IMR-90 (cell line): ENCODE measurements around the gene TMEM239. TPM values are rescaled to one million over a fixed set of nuclear protein-coding genes. Genes with fewer than 3 reads are reported as not detected.

ENCODE experiments used
- ATAC-seq: fragments of 200-7000 bp; cut with Tn5 transposase; 2 replicates; pipeline ENCODE4 v1.9.1; 2020; ENCODE audit warnings: low read depth, mild to moderate bottlenecking, moderate library complexity
- BruUV-seq: library from RNA; stranded (reverse); fragments of 400-500 nt; replicated peaks from 2 replicates; lab custom pipeline; 2021; lab: Mats Ljungman, UMichigan
- CTCF ChIA-PET: fragments of 300-600 bp; formaldehyde crosslinking; extraction: SDS; loops from one replicate; lab custom pipeline; 2021; ENCODE audit warnings: antibody characterized with exemption; lab: Yijun Ruan, JAX
- POLR2A ChIA-PET: fragments of 300-600 bp; sonication (Branson Sonifier 250); formaldehyde crosslinking; loops from one replicate; lab custom pipeline; 2022; ENCODE audit warnings: antibody characterized with exemption; ENCODE audit not compliant: unreplicated experiment; lab: Charles Lee
- DNase-seq: peaks from one replicate; pipeline ENCODE4 v3.0.0; 2013
- H2AFZ ChIP-seq: replicated peaks from 2 replicates; pipeline ENCODE3; 2013; ENCODE audit warnings: low read length, mild to moderate bottlenecking; ENCODE audit not compliant: poor library complexity
- H2AK5ac ChIP-seq: 2 replicates; pipeline ENCODE4 v1.6.1; 2013; ENCODE audit warnings: low read depth, low read length, inconsistent platforms
- H2AK9ac ChIP-seq: replicated peaks from 2 replicates; pipeline ENCODE3; 2013; ENCODE audit warnings: mild to moderate bottlenecking, low read depth, low read length, moderate library complexity; ENCODE audit not compliant: poor library complexity
- H2BK120ac ChIP-seq: 2 replicates; pipeline ENCODE4 v1.6.1; 2013; ENCODE audit warnings: low read depth, low read length, inconsistent platforms
- H2BK15ac ChIP-seq: 3 replicates; pipeline ENCODE4 v1.6.1; 2013; ENCODE audit warnings: low read depth, low read length, inconsistent platforms
- H2BK20ac ChIP-seq: 2 replicates; pipeline ENCODE4 v1.6.1; 2013; ENCODE audit warnings: low read depth, mild to moderate bottlenecking, inconsistent platforms, low read length, moderate library complexity
- H2BK5ac ChIP-seq: 2 replicates; pipeline ENCODE4 v1.6.1; 2013; ENCODE audit warnings: mild to moderate bottlenecking, low read depth, low read length, inconsistent platforms; ENCODE audit not compliant: poor library complexity, severe bottlenecking
- H3K14ac ChIP-seq: replicated peaks from 2 replicates; pipeline ENCODE4 v1.6.1; 2013; ENCODE audit warnings: low read depth, low read length, inconsistent platforms
- H3K18ac ChIP-seq: 2 replicates; pipeline ENCODE4 v1.6.1; 2013; ENCODE audit warnings: low read depth, low read length, control low read depth
- H3K23ac ChIP-seq: 2 replicates; pipeline ENCODE4 v1.6.1; 2013; ENCODE audit warnings: low read depth, low read length, inconsistent platforms
- H3K27ac ChIP-seq: 2 replicates; pipeline ENCODE4 v1.5.1; 2013; ENCODE audit warnings: mild to moderate bottlenecking, control low read depth, low read length; ENCODE audit not compliant: insufficient read depth
- H3K27me3 ChIP-seq: 2 replicates; pipeline ENCODE4 v1.6.1; 2013; ENCODE audit warnings: low read length; ENCODE audit not compliant: control insufficient read depth, insufficient read depth
- H3K36me3 ChIP-seq: 2 replicates; pipeline ENCODE4 v1.6.1; 2013; ENCODE audit warnings: low read length, mixed read lengths; ENCODE audit not compliant: control insufficient read depth, insufficient read depth
- H3K4ac ChIP-seq: 2 replicates; pipeline ENCODE4 v1.6.1; 2013; ENCODE audit warnings: low read depth, low read length, inconsistent platforms
- H3K4me1 ChIP-seq: 2 replicates; pipeline ENCODE4 v1.6.1; 2013; ENCODE audit warnings: low read length, mixed read lengths; ENCODE audit not compliant: control insufficient read depth, insufficient read depth
- H3K4me2 ChIP-seq: 2 replicates; pipeline ENCODE4 v1.6.1; 2013; ENCODE audit warnings: low read depth, mild to moderate bottlenecking, control low read depth, low read length, moderate library complexity
- H3K4me3 ChIP-seq: 2 replicates; pipeline ENCODE4 v1.5.1; 2013; ENCODE audit warnings: low read depth, mild to moderate bottlenecking, control low read depth, low read length, moderate library complexity; ENCODE audit not compliant: insufficient read depth
- H3K56ac ChIP-seq: 2 replicates; pipeline ENCODE4 v1.6.1; 2013; ENCODE audit warnings: low read length, inconsistent platforms; ENCODE audit not compliant: insufficient read depth; ENCODE audit errors: extremely low read depth
- H3K79me1 ChIP-seq, 2 experiments: 2 replicates each; pipeline ENCODE4 v1.6.1; 2013; ENCODE audit warnings: low read length in 2 of 2, inconsistent platforms in 1 of 2, low read depth in 1 of 2
- H3K9ac ChIP-seq: 2 replicates; pipeline ENCODE4 v1.6.1; 2013; ENCODE audit warnings: low read depth, low read length, control low read depth
- H3K9me1 ChIP-seq: 2 replicates; pipeline ENCODE4 v1.6.1; 2013; ENCODE audit warnings: low read length, inconsistent platforms; ENCODE audit not compliant: insufficient read depth
- H3K9me3 ChIP-seq: 2 replicates; pipeline ENCODE4 v1.6.1; 2013; ENCODE audit warnings: low read length; ENCODE audit not compliant: control insufficient read depth, insufficient read depth
- H4K20me1 ChIP-seq: 2 replicates; pipeline ENCODE4 v1.6.1; 2013; ENCODE audit warnings: low read length, inconsistent platforms; ENCODE audit not compliant: insufficient read depth
- H4K5ac ChIP-seq: 2 replicates; pipeline ENCODE4 v1.6.1; 2013; ENCODE audit warnings: mild to moderate bottlenecking, low read depth, low read length, control low read depth
- H4K8ac ChIP-seq, 2 experiments: 2 replicates each; pipeline ENCODE4 v1.6.1; 2013; ENCODE audit warnings: low read depth in 2 of 2, low read length in 2 of 2, control low read depth in 1 of 2, inconsistent platforms in 1 of 2
- H4K91ac ChIP-seq: 2 replicates; pipeline ENCODE4 v1.6.1; 2013; ENCODE audit warnings: low read depth, low read length, inconsistent platforms; ENCODE audit not compliant: insufficient read depth
- BHLHE40 ChIP-seq: fragments of 150-350 bp; IDR thresholded peaks from 2 replicates; pipeline ENCODE4 v1.6.1; 2016; ENCODE audit warnings: mild to moderate bottlenecking, low read depth, low read length
- CEBPB ChIP-seq: IDR thresholded peaks from 2 replicates; pipeline ENCODE4 v1.6.1; 2012; ENCODE audit warnings: low read depth, low read length, improper control_type of control experiment
- CHD1 ChIP-seq: IDR thresholded peaks from 2 replicates; pipeline ENCODE4 v1.6.1; 2012; ENCODE audit warnings: low read depth, low read length, improper control_type of control experiment
- CTCF ChIP-seq: conservative IDR thresholded peaks from 2 replicates; pipeline ENCODE4 v1.5.1; 2012; ENCODE audit warnings: mild to moderate bottlenecking, low read depth, low read length, improper control_type of control experiment
- ELK1 ChIP-seq: fragments of 150-350 bp; IDR thresholded peaks from 2 replicates; pipeline ENCODE4 v1.6.1; 2016; ENCODE audit warnings: low read depth, mild to moderate bottlenecking, low read length, moderate library complexity, borderline replicate concordance
- FOS ChIP-seq: fragments of 150-350 bp; IDR thresholded peaks from 2 replicates; pipeline ENCODE4 v1.6.1; 2016; ENCODE audit warnings: low read depth, low read length
- MAFK ChIP-seq: IDR thresholded peaks from 2 replicates; pipeline ENCODE4 v1.6.1; 2012; ENCODE audit warnings: low read depth, low read length, improper control_type of control experiment
- MAZ ChIP-seq: IDR thresholded peaks from 2 replicates; pipeline ENCODE4 v1.6.1; 2012; ENCODE audit warnings: low read depth, mild to moderate bottlenecking, low read length, improper control_type of control experiment, moderate library complexity, borderline replicate concordance
- MXI1 ChIP-seq: IDR thresholded peaks from 2 replicates; pipeline ENCODE4 v1.6.1; 2012; ENCODE audit warnings: low read depth, mild to moderate bottlenecking, low read length, moderate library complexity, borderline replicate concordance
- NFE2L2 ChIP-seq: fragments of 150-350 bp; IDR thresholded peaks from 2 replicates; pipeline ENCODE4 v1.6.1; 2016; ENCODE audit warnings: low read depth, mild to moderate bottlenecking, low read length
- POLR2A ChIP-seq: IDR thresholded peaks from 2 replicates; pipeline ENCODE4 v1.6.1; 2012; ENCODE audit warnings: mild to moderate bottlenecking, low read depth, low read length
- RAD21 ChIP-seq: IDR thresholded peaks from 2 replicates; pipeline ENCODE4 v1.6.1; 2012; ENCODE audit warnings: low read length, improper control_type of control experiment
- RCOR1 ChIP-seq: IDR thresholded peaks from 2 replicates; pipeline ENCODE4 v1.6.1; 2012; ENCODE audit warnings: mild to moderate bottlenecking, low read length, improper control_type of control experiment; ENCODE audit not compliant: insufficient replicate concordance
- RFX5 ChIP-seq: IDR thresholded peaks from 2 replicates; pipeline ENCODE4 v1.8.0; 2012; ENCODE audit warnings: low read depth, mild to moderate bottlenecking, low read length, moderate library complexity
- SMC3 ChIP-seq: fragments of 150-350 bp; IDR thresholded peaks from 2 replicates; pipeline ENCODE4 v1.6.1; 2016; ENCODE audit warnings: low read depth, mild to moderate bottlenecking, antibody characterized with exemption, low read length, moderate library complexity
- USF2 ChIP-seq: fragments of 150-350 bp; IDR thresholded peaks from 2 replicates; pipeline ENCODE4 v1.6.1; 2017; ENCODE audit warnings: mild to moderate bottlenecking, antibody characterized with exemption, low read length, low read depth
- WGBS, 2 experiments: methylation state at CpG; one replicate each; pipeline versions ENCODE4 v1.1.5 to v1.1.7; 2013; ENCODE audit warnings: missing lambda C conversion rate in 2 of 2; ENCODE audit not compliant: insufficient read length in 1 of 2; ENCODE audit errors: extremely low coverage in 2 of 2; 5-methylcytosine and 5-hydroxymethylcytosine counted together
- dilution Hi-C: fragments of 300-500 bp; cut with HindIII; formaldehyde crosslinking; loops from one replicate; pipeline ENCODE4 v1.14.3; 2018; ENCODE audit warnings: low sequenced_read_pairs; ENCODE audit not compliant: unreplicated experiment
- in situ Hi-C: fragments of 300-500 bp; cut with MboI; formaldehyde crosslinking; loops from 3 replicates; pipeline ENCODE4 v1.14.3; 2019; ENCODE audit warnings: low sequenced_read_pairs, inconsistent platforms, mixed read lengths
- intact Hi-C: fragments of 100-400 bp; cut with micrococcal nuclease; formaldehyde crosslinking; loops from 2 replicates; pipeline ENCODE4 v1.10.0; 2022
- polyA plus RNA-seq, 3 experiments: library from polyadenylated mRNA; depleted of rRNA; stranded (reverse); fragments of >200 nt; gene quantifications; 2 replicates each; pipeline ENCODE4 v1.2.3, GENCODE V29; 2012; ENCODE audit warnings: low replicate concordance in 1 of 3
- total RNA-seq: library from RNA; depleted of rRNA; stranded (reverse); fragments of >200 nt; gene quantifications from 2 replicates; pipeline ENCODE4 v1.2.3, GENCODE V29; 2012

TMEM239 gene
- total and polyA plus RNA-seq, 2 of the 4 experiments (the other 2 are of a cell fraction) = 0.32 TPM; not detected in 1

GRCh38 chr20:2783908-2784566 is 32.1 kb upstream of the TMEM239 start:
- Histone ChIP-seq H3K9me1 (no peaks in the 10 kb centered on the region), H3K4me3 (no peak overlapping the region), H3K9me3 (peaks cover 3% of the 10 kb centered on the region; the same call in 1 of the 2 replicates), H3K36me3 (no peaks in the 10 kb centered on the region), H3K79me1 (no peaks in the 10 kb centered on the region), H3K18ac (no peak overlapping the region), H2BK15ac (no peak overlapping the region), H2AFZ (no peak overlapping the region), H4K5ac (no peak overlapping the region), H3K4ac (no peak overlapping the region), H4K20me1 (no peaks in the 10 kb centered on the region), H3K4me2 (no peak overlapping the region), H3K27me3 (peaks cover 11% of the 10 kb centered on the region), H3K56ac (no peak overlapping the region), H4K8ac (no peak overlapping the region), H2AK5ac (no peak overlapping the region), H3K23ac (no peak overlapping the region), H2BK5ac (no peak overlapping the region), H2AK9ac (no peak overlapping the region), H3K4me1 (no peaks in the 10 kb centered on the region), H2BK120ac (no peak overlapping the region), H2BK20ac (no peak overlapping the region), H4K91ac (no peak overlapping the region), H3K14ac (no peak overlapping the region), H3K9ac (no peak overlapping the region), H3K27ac (no peak overlapping the region)
- whole genome bisulfite sequencing, 2 experiments = 80% methylated on average over 1 of the region's 6 CpGs; no CpG with 5 or more reads in 1 of the 2 experiments
- no peak for DNase-seq
- POLR2A ChIA-PET = no interaction called here
- ATAC-seq = no peak
- dilution Hi-C loops = no loop called here
- no TSS peak for BruUV-seq
- intact Hi-C loops = no loop called here
- in situ Hi-C loops = no loop called here
- no peak for TF ChIP-seq MAZ
- TF ChIP-seq CHD1 = no peak
- TF ChIP-seq NFE2L2 = no peak
- no peak for TF ChIP-seq BHLHE40
- TF ChIP-seq USF2 = no peak
- TF ChIP-seq POLR2A = no peak
- TF ChIP-seq MAFK = no peak
- no peak for TF ChIP-seq CEBPB
- TF ChIP-seq RCOR1 = no peak
- no peak for TF ChIP-seq CTCF
- TF ChIP-seq RFX5 = no peak
- no peak for TF ChIP-seq ELK1
- TF ChIP-seq RAD21 = no peak
- TF ChIP-seq MXI1 = no peak
- no peak for TF ChIP-seq SMC3
- TF ChIP-seq FOS = no peak
- CTCF ChIA-PET = interaction anchor here (0.7 kb wide), 1 partner anchor 171 kb away, joined by 9 read pairs; no protein-coding TSS in a partner anchor
